Choroid plexus epithelial cell (primary cell): ENCODE measurements around the gene OS9.

Experiments
- DNase-seq: peaks from one replicate; pipeline ENCODE4 v3.0.0-alpha.2; 2010; ENCODE audit warnings: low read depth
- H3K4me3 ChIP-seq: 2 replicates; pipeline ENCODE4 v1.5.1; 2011; ENCODE audit warnings: low read depth, mild to moderate bottlenecking, control low read depth, low read length, moderate library complexity
- CTCF ChIP-seq: conservative IDR thresholded peaks from 2 replicates; pipeline ENCODE4 v1.5.1; 2011; ENCODE audit warnings: low read depth, mild to moderate bottlenecking, control low read depth, inconsistent platforms, low read length, moderate library complexity

Gene OS9

DNA sequence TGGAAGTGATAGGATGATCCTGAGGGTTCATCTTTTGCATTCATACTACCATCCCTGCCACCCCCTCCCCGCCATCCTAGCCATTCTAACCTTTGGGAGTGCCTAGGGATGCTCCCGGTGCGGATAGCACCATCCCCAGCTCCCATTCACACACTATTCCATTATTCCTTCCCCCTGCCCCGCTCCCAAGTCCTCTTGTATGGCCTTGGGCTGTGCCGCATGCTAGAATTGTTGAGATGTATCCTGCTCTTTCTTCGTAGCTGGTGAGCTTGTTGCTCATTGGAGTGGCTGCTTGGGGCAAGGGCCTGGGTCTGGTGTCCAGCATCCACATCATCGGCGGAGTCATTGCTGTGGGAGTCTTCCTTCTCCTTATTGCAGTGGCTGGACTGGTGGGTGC is 51.6 kb downstream of the OS9 start:
- no peak for TF ChIP-seq CTCF
- no peak for DNase-seq
- H3K4me3 ChIP-seq = peak overlapping the region; percentile 95

DNA sequence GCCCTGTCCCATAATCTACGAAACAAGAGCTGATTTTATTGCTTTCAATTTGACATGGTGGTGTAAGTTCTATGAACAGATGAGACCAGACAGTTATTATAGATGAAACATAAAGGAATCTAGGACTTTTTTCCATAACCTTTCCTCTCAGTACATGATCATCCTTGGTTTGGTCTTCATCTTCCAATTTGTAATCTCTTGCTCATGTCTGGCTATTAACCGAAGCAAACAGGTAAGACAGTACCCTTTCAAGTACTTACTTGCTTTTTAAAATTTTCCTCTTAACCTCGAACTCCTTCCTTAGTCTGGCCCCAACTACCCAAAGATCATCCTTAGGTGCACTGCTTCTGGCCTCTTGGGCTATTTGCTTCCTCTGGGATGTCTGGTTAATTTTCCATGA is 52.1 kb downstream of the OS9 start:
- no peak for TF ChIP-seq CTCF
- no peak for DNase-seq
- H3K4me3 ChIP-seq = peak overlapping the region; percentile 95

- no peak for TF ChIP-seq CTCF
- no peak for DNase-seq
- no peak overlapping the region for H3K4me3 ChIP-seq
These were observed 55.1 kb downstream of the OS9 start for GRCh38 chr12:57749061-57749460.

DNA sequence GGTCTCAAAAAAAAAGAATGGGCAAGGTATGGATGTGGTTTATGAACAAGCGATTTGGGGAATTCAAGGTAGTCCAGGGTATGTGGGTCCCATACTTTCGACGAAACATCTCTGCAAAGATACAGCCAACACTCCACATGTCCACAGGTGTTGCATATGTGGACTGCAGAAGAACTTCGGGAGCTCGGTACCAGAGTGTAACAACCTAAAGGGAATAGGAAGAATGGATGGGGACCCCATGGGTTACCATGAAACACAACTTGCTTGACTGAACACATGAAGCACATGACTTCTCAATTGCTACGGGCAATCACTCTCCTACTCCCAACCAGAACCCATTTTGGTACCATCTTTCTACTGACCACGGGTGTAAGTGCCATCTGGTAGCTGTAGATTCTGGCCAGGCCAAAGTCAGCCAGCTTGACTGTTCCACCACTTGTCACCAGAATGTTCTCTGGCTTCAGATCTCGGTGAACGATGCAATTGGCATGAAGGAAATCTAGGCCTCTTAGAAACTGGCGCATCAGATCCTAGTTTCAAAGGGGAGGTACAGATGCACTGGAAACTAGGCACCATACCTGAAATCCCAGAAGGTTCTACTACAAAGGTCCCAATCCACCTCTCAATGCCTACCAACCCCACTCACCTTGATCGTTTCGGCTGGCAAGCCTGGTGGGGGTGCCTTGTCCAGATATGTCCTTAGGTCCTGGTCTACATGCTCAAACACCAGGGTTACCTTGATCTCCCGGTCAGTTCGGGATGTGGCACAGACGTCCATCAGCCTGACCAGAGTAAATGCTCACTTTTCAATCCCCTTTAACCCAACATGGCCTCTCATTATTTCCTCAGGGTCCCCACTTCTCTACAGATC is 56.9 kb downstream of the OS9 start:
- peak overlapping the region; percentile 88 for H3K4me3 ChIP-seq
- DNase-seq = no peak
- TF ChIP-seq CTCF = no peak

DNA sequence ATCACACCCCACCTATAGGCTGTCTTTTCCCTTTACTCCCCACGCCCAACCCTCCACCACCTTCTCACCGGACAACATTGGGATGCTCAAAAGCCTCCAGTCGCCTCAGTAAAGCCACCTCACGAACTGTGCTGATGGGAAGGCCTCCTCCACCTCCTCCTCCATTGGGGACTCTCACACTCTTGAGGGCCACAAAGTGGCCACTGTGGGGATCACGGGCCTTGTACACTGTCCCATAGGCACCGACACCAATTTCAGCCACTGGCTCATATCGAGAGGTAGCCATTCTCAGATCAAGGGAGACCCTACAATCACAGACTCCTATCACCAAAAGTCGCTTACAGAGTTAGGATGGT is 57.5 kb downstream of the OS9 start:
- H3K4me3 ChIP-seq = peak overlapping the region; percentile 88
- no peak for DNase-seq
- no peak for TF ChIP-seq CTCF

DNA sequence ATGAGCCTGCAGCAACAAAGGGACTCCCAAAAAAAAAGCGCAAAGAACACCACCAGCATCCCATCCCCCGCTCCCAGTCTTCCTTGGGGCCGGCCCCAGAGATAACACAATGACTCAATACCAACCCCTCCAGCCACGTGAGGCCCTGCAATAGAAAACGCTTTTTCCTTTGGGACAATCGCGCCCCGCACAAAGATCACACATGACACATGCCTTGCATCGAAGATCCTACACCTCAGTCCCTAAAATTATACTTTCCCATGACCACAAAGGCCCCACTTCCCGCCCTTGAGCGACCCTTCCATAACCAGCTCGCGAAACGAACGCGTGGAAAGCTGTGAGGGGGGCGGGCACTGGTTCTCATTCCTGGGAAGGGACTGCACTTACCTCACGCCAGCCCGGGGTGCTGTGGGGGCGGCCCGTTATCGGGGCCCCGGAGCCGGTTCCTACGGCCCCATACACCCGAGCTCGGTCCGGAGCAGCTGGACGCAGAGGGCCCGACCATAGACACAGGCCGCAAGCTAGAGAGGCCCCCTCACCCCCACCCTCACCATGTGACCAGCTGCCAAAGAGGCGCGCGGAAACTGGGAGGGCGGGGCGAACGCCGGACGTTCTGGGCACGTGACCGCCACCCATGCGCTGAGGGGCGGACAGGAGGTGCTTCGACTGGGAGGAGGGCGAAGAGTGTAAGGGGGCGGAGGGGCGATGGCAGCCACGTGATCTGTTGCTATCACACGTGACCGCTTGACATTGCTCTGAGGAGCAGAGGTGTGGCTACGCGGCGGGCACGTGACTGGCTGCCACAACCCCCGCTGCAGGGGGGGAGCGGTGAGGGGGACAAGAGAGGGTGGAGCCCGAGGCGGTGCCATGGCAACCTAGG is 58.1 kb downstream of the OS9 start, which contains the start of gene CDK4:
Gene CDK4 (minus strand): TSS at position 523 of the 880 bp plus-strand sequence. CDS start 593 bp downstream, outside the sequence.
- peak within 1 kb of the TSS; percentile 88 for H3K4me3 ChIP-seq
- TF ChIP-seq CTCF = no peak
- DNase-seq = peak; percentile 100
